GM19238 (cell line): Measurements from ENCODE around the gene IL22RA2.

Source experiments
- DNase-seq: peaks from one replicate; pipeline ENCODE4 v3.0.0; 2011; ENCODE audit warnings: low spot score; ENCODE audit not compliant: insufficient read length

IL22RA2 gene

GRCh38 chr6:137097526-137097925 is 75.9 kb downstream of the IL22RA2 start:
- DNase-seq = no peak

- no peak for DNase-seq
These were observed 76.4 kb downstream of the IL22RA2 start for GRCh38 chr6:137097057-137097456.

- DNase-seq = no peak
These were observed 77.7 kb downstream of the IL22RA2 start for GRCh38 chr6:137095651-137096238.

- DNase-seq = no peak
These were observed 78.4 kb downstream of the IL22RA2 start for GRCh38 chr6:137095093-137095492.

GRCh38 chr6:137094411-137095008 is 78.9 kb downstream of the IL22RA2 start:
- DNase-seq = no peak
